ENCODE results near the gene KDM1A. TPM values are rescaled to one million over a fixed set of nuclear protein-coding genes. Genes with fewer than 3 reads are reported as not detected.
A peak's percentile ranks its signal among the peaks of the same experiment; 100 is the strongest.

KDM1A gene
- total RNA-seq, 2 donors from 2014 or later, result 36.6 to 63.6 TPM

GRCh38 chr1:23118957-23119792, 99.9 kb downstream of the KDM1A start:
- H3K27ac ChIP-seq, result no peak overlapping the region
- no peak overlapping the region for H3K4me3 ChIP-seq
- 75 to 77% methylated on average over 8 of the region's 8 CpGs for WGBS, 2 donors
- no peaks in the 10 kb centered on the region for H3K36me3 ChIP-seq (replicated peaks in 1 of 2; ENCODE audit: insufficient read depth in 1 of 2, low read depth in 2 of 2)
- ATAC-seq (no peak), DNase-seq (no peak)
- TF ChIP-seq CTCF (IDR thresholded peaks at IDR 0.05) (no peak), POLR2A (IDR thresholded peaks at IDR 0.05) (no peak)
- no peaks in the 10 kb centered on the region for H3K27me3 ChIP-seq
- no peaks in the 10 kb centered on the region for H3K9me3 ChIP-seq
- peaks cover 35% of the 10 kb centered on the region for H3K4me1 ChIP-seq
- intact Hi-C loops (cut with DNase I), result no loop called here

- DNase-seq (no peak), ATAC-seq (no peak)
- H3K36me3 ChIP-seq (replicated peaks in 1 of 2; ENCODE audit: insufficient read depth in 1 of 2, low read depth in 2 of 2), result no peaks in the 10 kb centered on the region
- H3K27me3 ChIP-seq, result no peaks in the 10 kb centered on the region
- H3K4me1 ChIP-seq, result peaks cover 23% of the 10 kb centered on the region
- TF ChIP-seq POLR2A (IDR thresholded peaks at IDR 0.05) (no peak), CTCF (IDR thresholded peaks at IDR 0.05) (no peak)
- intact Hi-C loops (cut with DNase I), result no loop called here
- 94 to 98% methylated on average over 3 of the region's 3 CpGs for WGBS, 2 donors
- no peak overlapping the region for H3K4me3 ChIP-seq
- H3K9me3 ChIP-seq, result no peaks in the 10 kb centered on the region
- no peak overlapping the region for H3K27ac ChIP-seq
Observed at GRCh38 chr1:23120383-23120782, 101.1 kb downstream of the KDM1A start.

- Histone ChIP-seq H3K27me3 (no peaks in the 10 kb centered on the region), H3K9me3 (no peaks in the 10 kb centered on the region), H3K36me3 (replicated peaks in 1 of 2; ENCODE audit: insufficient read depth in 1 of 2, low read depth in 2 of 2) (no peaks in the 10 kb centered on the region), H3K4me1 (peaks cover 19% of the 10 kb centered on the region), H3K4me3 (no peak overlapping the region), H3K27ac (peak overlapping the region in 1 of 4 donors; percentile 23)
- peak; percentile 45 for ATAC-seq
- intact Hi-C loops (cut with DNase I), result no loop called here
- DNase-seq, result peak; percentile 26 to 32 (median 28)
- TF ChIP-seq POLR2A (IDR thresholded peaks at IDR 0.05), result no peak
- no peak for TF ChIP-seq CTCF (IDR thresholded peaks at IDR 0.05)
- WGBS, 2 donors, result 6 to 10% methylated on average over 4 of the region's 4 CpGs
Observed at GRCh38 chr1:23122023-23122748, 102.9 kb downstream of the KDM1A start.

- intact Hi-C loops (cut with DNase I), result no loop called here
- Histone ChIP-seq H3K27ac (peak overlapping the region in 1 of 4 donors; percentile 23), H3K4me1 (peaks cover 19% of the 10 kb centered on the region), H3K4me3 (no peak overlapping the region), H3K9me3 (no peaks in the 10 kb centered on the region), H3K27me3 (no peaks in the 10 kb centered on the region), H3K36me3 (replicated peaks in 1 of 2; ENCODE audit: insufficient read depth in 1 of 2, low read depth in 2 of 2) (no peaks in the 10 kb centered on the region)
- ATAC-seq (no peak), DNase-seq (no peak)
- TF ChIP-seq POLR2A (IDR thresholded peaks at IDR 0.05), result no peak
- no peak for TF ChIP-seq CTCF (IDR thresholded peaks at IDR 0.05)
- WGBS, 2 donors, result 50 to 60% methylated on average over 4 of the region's 4 CpGs
Observed at GRCh38 chr1:23122796-23123195, 103.5 kb downstream of the KDM1A start.
